GM06990 (cell line): Measurements from ENCODE around the gene KANSL1L.

Experiments used
- DNase-seq: peaks from one replicate; pipeline ENCODE4 v3.0.0-alpha.2; 2011; ENCODE audit not compliant: insufficient read length; ENCODE audit errors: extremely low read depth
- H3K27me3 ChIP-seq: replicated peaks from 2 replicates; pipeline ENCODE4 v1.6.0; 2011; ENCODE audit warnings: low read length; ENCODE audit not compliant: control insufficient read depth, insufficient read depth
- H3K36me3 ChIP-seq: 2 replicates; pipeline ENCODE4 v1.5.1; 2011; ENCODE audit warnings: low read length; ENCODE audit not compliant: control insufficient read depth, insufficient read depth
- H3K4me3 ChIP-seq: replicated peaks from 2 replicates; pipeline ENCODE4 v1.5.1; 2011; ENCODE audit warnings: low read depth, mild to moderate bottlenecking, control low read depth, low read length
- CTCF ChIP-seq: IDR thresholded peaks from 2 replicates; pipeline ENCODE4 v1.5.1; 2011; ENCODE audit warnings: low read length, control low read depth, mild to moderate bottlenecking, inconsistent platforms; ENCODE audit not compliant: insufficient read depth, poor library complexity, severe bottlenecking

Gene KANSL1L

DNA sequence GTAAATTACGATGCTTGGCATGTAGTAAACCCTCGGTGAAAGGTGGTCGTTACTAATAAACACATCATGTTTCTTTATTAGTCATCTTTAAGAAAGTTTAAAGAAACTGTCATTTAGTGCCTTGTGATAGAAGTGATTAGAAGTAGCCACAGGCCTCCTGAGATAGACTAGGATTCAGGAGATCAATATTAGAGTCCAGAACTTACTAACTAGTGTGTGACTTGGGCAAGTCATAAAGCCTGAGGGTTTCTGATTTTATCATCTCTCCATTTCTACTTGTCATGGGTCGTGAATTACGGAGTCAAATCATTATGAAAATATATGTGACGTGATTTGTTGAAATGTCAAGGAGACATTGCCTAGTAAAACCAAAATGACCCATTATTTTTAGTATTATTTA, 162.1 kb downstream of the KANSL1L start:
- DNase-seq: no peak
- no peak for TF ChIP-seq CTCF
- peaks cover 5% of the 10 kb centered on the region for H3K36me3 ChIP-seq
- no peaks in the 10 kb centered on the region for H3K27me3 ChIP-seq
- no peak overlapping the region for H3K4me3 ChIP-seq

DNA sequence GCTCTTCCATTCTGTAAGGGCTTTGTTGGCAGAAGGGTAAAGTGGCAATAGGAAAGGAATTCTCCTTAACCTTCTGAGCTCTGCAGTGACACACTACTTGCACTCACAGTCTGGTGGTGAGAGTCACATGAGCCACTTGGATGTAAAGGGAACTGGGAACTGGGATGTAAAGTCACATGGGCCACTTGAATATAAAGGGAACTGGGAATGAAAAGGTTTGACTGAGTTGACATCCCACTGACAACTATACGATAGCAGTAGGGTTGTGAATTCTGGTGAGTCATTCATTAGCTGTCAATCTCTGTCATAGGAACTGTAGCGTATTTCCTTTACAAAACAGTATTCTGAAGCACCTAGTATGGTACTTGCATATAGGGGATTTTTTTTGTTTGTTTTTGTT, 163.3 kb downstream of the KANSL1L start:
- DNase-seq: no peak
- no peak for TF ChIP-seq CTCF
- Histone ChIP-seq H3K36me3 (peaks cover 5% of the 10 kb centered on the region), H3K27me3 (no peaks in the 10 kb centered on the region), H3K4me3 (no peak overlapping the region)

GRCh38 chr2:210004881-210005280, 166.3 kb downstream of the KANSL1L start:
- Histone ChIP-seq H3K36me3 (peaks cover 5% of the 10 kb centered on the region), H3K27me3 (no peaks in the 10 kb centered on the region), H3K4me3 (no peak overlapping the region)
- DNase-seq: no peak
- no peak for TF ChIP-seq CTCF

GRCh38 chr2:210003359-210003758, 167.8 kb downstream of the KANSL1L start:
- Histone ChIP-seq H3K27me3 (no peaks in the 10 kb centered on the region), H3K4me3 (peak overlapping the region; percentile 99), H3K36me3 (peaks cover 3% of the 10 kb centered on the region; the same call in 1 of the 2 replicates)
- DNase-seq: no peak
- TF ChIP-seq CTCF: no peak

- H3K36me3 ChIP-seq: peaks cover 3% of the 10 kb centered on the region; the same call in 1 of the 2 replicates
- TF ChIP-seq CTCF: no peak
- H3K4me3 ChIP-seq: peak within 1 kb of the TSS; percentile 99
- DNase-seq: peak; percentile 95
- no peaks in the 10 kb centered on the region for H3K27me3 ChIP-seq
Measured at GRCh38 chr2:210002158-210003157, 168.8 kb downstream of the KANSL1L start, which contains the start of gene RPE. RPE (plus strand) TSS chr2:210002638; CDS start chr2:210002662, 24 bp downstream.
